HG02852 (cell line): ENCODE measurements around the gene RAET1E.

ENCODE experiments used
- ATAC-seq: cut with Tn5 transposase; IDR thresholded peaks from one replicate; pipeline ENCODE4 v1.9.1; 2021; ENCODE audit warnings: mild to moderate bottlenecking, moderate library complexity; ENCODE audit not compliant: unreplicated experiment

RAET1E gene

GRCh38 chr6:149891259-149891658 is 6.7 kb downstream of the RAET1E start:
- ATAC-seq: no peak

DNA sequence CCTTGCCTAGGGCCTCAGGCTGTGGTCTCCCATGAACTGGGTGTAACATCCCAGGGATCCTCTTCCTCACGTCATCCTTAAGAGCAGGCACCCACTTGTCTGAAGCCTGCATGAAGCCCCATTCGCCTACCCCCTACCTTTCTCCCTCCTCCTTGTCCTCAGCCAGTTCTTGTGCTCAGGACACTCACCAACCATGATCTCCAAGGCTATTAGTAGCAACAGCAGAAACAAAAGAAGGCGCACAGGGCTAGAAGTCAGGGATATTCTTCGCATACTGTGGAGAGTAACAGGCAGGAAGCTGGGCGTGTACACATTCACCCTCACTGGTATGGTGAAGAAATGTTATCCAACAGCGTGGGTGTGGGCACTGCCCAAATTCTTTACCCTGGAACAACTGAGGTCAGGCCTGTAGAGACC is 7.3 kb downstream of the RAET1E start:
- ATAC-seq: no peak

DNA sequence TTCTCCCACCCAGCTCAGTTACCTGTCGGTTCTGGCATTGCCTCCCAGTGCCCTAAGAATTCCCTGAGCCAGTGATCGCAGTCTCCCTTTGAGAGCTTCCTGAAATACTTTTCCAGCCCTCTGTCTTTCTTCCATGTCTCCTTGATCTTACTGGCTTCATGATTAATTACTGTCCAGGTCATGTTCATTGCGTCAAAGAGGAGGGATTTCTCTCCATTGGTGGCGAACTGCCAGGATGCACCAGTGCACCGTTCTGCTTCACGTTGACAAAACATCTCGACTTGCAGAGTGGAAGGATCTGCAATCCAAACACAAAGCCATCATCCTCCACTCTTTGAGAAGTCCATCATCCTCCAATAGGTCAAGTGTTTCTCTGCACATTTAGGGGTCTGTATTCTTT is 8.6 kb downstream of the RAET1E start:
- ATAC-seq: no peak

- ATAC-seq: no peak
Measured at GRCh38 chr6:149888659-149889058, 9.3 kb downstream of the RAET1E start.

DNA sequence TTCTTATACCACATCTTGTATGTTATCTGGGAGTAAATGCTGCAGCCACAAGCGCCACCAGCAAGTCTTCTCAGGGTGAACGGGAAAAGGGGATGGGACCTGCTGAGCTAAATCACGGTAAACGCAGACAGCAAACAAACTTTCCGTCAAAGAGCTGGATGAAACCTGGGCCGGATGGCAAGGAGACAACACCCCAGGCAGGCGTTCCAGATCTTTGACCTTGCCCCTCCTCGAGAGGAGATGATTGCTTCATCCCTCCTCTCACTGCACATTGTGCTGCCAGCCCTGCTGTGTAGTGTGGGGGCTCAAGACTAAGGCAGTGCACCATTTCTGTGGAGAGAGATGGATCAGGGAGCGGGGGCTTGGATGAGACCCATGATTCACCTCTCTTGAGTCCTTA is 9.8 kb downstream of the RAET1E start:
- no peak for ATAC-seq

- no peak for ATAC-seq
Measured at GRCh38 chr6:149887343-149887742, 10.6 kb downstream of the RAET1E start.

GRCh38 chr6:149885888-149886287 is 12.0 kb downstream of the RAET1E start:
- ATAC-seq: no peak

DNA sequence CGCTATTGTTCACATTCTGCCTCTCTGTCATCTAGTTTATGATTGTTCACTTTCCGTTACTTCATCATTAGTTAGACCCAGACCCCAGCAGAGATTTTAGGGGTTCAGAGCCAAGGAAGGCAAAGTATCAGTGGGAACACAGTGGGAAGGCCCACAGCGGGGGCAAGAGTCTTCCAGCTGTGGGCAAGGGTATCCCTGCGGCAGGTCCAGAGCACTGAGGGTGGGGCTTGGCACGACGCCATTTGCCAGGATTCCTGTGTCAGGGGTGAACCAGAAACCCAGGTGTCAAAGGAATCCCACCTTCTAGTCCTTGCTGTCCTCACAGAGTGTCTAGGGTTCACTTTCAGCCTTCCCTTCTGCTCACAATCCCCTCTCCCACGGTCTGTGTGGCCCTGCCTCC is 13.3 kb downstream of the RAET1E start:
- ATAC-seq: no peak

DNA sequence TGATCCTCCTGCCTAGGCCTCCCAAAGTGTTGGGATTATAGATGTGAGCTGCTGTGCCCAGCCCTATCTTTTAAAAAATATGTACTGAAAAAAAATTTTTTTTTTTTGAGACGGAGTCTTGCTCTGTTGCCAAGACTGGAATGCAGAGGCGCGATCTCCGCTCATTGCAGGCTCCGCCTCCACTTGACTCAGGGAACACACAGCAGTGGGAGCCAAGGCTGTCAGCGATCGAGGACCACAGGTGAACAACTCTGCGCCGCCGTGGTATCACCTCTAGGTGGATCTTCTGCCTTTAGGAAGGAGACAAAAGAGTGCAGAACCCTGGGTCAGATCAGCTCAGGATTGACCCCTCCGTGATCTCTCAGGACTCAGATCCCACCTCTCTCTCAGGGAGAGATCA is 13.7 kb downstream of the RAET1E start:
- no peak for ATAC-seq

- ATAC-seq: no peak
Measured at GRCh38 chr6:149881860-149882259, 16.1 kb downstream of the RAET1E start.

DNA sequence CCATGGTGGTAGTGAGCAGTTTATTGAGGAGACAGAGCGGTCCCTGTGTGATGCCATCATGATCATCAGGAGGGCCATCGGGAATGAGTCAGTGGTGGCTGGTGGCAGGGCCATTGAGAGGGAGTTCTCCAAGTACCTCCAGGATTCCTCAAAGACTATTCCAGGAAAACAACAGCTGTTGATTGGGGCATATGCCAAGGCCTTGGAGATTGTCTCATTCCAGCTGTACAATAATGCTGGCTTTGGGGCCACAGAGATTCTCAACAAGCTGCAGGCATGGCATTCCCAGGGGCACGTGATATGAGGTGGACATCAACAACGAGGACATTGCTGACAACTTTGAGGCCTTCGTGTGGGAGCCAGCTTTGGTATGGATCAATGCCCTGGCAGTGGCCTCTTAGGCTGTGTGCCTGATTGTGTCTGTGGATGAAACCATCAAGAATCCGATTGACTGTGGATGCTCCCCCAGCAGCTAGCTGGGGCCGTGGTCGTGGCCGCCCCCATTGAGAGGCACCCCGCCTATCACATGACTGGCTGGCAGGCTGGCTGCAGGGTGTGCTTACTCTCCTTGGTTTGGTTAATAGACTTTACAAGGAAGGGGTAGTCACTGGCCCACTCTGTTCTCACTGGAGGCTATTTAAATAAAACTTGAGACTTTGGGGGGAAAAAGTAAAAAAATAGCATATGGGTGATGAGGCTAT is 16.7 kb downstream of the RAET1E start:
- ATAC-seq: no peak

GRCh38 chr6:149877659-149878058 is 20.3 kb downstream of the RAET1E start:
- ATAC-seq: no peak

DNA sequence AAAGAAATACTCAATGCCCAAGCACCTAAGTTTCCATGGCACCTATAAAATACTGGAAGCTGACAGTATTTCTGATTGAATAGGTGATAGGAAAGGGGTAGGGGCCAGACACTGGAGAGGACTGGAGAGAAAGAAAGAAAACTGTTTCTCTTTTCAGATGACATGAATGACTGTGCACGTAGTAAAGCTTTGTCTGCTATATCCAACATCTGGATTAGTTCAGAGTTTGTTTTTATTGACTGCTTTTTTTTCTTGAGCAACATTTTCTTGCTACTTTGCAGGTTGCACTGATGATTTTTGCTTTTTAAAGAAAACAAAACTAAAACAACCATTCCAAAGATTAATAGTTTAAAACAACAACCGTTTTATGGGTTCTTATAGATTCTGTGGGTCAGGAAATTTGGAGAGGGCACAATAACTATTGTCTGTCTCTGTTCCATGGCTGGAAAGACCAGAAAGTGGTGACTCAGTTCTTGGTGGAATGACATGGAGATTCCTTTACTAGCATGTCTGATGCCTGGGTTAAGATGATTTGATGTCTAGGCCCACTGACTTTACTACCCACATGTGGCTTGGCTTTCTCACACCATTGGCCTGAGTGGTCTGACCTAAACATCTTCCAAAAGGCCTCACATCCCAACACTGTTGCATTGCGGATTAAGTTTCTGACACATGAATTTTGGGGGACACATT is 21.5 kb downstream of the RAET1E start:
- ATAC-seq: no peak

GRCh38 chr6:149872233-149872632 is 25.7 kb downstream of the RAET1E start:
- ATAC-seq: no peak

- no peak for ATAC-seq
Measured at GRCh38 chr6:149871182-149871581, 26.7 kb downstream of the RAET1E start.

DNA sequence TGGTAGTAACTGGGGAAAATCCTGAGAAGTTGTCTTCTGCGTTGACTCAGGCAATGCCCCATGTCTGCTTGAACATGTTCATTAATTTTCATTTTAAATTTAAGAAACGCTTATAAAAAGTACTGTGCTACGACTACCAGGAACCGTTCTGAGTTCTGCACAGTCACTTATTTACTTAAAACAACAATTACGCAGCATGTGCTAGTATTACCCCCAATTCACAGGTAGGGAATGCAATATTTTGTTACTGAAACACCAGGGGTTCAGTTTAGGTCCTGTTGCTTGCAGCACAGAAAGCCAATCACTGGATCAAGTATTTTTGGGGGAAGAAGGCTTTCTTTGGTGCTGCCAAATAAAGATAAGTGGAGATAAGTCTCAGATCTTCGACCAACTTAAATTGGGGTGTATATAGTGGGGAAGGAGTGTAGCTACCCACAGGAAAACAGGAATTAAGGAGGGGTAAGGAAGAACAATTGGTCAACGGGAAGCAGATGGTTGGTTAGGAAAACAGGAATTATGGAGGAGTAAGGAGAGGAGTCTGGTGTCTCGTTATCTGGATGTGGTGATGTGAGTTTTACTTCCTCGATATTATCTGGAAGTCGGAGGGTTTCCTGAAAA is 28.5 kb downstream of the RAET1E start:
- no peak for ATAC-seq

DNA sequence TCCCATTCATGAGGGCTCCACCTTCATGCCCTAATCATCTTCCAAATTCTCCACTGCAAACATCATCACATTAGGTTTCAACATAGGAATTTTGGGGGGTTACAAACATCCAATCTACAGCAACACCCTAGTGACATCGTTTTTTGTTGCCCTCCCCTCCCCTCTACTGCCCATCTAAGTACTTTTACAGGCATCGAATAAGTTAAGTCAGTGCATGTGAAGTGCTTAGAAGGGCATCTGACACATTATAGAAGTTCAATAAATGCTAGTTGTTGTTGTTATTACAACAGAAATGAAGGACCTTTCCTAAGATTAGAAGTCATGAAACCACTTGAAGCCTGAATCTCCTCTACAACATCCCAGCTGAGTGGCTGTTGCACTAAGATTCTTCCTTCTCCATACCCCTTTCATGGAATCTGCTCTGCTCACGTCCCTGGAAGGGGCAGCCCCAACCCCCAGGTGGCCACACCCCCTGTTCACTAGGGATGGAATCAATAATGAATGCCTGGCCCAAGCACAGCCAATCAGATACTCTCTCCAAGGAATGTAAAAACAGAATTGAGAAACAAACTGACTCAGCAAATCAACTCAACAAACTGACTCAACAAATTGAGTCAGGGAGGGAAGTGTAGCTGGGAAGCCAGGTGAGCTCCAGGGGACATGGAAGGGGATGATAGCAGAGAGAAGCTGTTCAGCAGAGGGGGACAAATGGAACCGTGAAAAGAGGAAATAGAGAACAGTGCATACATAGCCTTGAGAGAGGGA is 29.9 kb downstream of the RAET1E start:
- ATAC-seq: no peak

DNA sequence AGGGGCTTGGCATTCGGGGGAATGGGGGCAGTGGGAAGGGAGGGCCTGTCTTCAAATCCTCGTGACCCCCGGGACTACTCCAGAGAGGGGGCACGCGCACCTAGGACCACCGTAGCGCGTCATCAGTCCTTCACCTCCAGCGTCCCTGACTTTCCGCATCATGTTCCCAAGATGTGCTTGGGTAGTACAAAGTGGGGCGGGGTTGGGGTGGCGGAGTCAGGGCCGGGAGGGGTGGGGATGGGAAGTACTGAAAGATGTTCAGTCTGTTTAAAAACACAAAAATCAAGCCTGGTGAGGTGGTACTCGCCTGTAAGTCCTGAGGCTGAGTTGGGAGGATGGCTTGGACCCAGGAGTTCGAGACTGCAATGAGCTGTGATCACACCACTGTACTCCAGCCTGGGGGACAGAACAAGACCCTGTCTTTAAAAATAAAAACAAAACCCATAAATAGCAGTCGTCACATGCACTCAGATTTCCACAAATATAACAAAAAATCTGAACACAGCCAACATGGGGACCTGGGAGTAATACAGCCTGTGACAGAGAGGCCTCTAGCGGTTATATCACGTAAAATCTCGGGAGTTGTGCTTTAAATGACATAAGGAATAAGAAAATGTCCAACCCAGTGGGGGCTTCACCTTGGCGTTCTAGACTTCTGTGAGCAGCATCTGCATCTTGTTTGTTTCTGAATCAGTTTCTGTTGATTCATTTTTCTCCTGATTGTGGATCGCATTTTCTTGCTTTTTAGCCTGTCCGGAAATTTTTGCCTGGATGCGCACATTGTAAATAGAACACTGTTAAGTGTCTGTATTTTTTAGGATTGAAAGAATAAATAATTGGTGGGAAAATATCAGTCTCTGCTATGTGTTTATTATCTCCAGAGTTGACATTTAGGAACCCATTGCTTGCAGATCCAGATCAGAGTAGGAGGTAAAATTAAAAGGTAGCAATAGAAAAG is 33.1 kb downstream of the RAET1E start:
- no peak for ATAC-seq

GRCh38 chr6:149863698-149864577 is 34.0 kb downstream of the RAET1E start, which contains the start of gene LRP11:
Gene LRP11, minus strand, starts transcription at chr6:149864359. Its CDS starts 339 bp downstream, at chr6:149864020.
- peak; percentile 89 for ATAC-seq
